Measurements from ENCODE around the gene FARP1. TPM values are rescaled to one million over a fixed set of nuclear protein-coding genes. Genes with fewer than 3 reads are reported as not detected.

Gene FARP1
- total RNA-seq, 1 donor from 2014 or later: 289 TPM

- no peak overlapping the region for H3K4me3 Mint-ChIP-seq
- no peak for TF ChIP-seq CTCF (IDR thresholded peaks at IDR 0.05; ENCODE audit: unreplicated experiment)
- H3K36me3 Mint-ChIP-seq: peaks cover 3% of the 10 kb centered on the region
- no peaks in the 10 kb centered on the region for H3K9me3 Mint-ChIP-seq
- no peaks in the 10 kb centered on the region for H3K27me3 Mint-ChIP-seq (ENCODE audit: low read depth)
- H3K4me1 Mint-ChIP-seq: peaks cover 57% of the 10 kb centered on the region
- no peak for DNase-seq (ENCODE audit: low spot score in 2 of 2, unreplicated experiment in 2 of 2)
- H3K27ac Mint-ChIP-seq: no peak overlapping the region
Measured at GRCh38 chr13:98489446-98490194, 346.7 kb downstream of the FARP1 start.

DNA sequence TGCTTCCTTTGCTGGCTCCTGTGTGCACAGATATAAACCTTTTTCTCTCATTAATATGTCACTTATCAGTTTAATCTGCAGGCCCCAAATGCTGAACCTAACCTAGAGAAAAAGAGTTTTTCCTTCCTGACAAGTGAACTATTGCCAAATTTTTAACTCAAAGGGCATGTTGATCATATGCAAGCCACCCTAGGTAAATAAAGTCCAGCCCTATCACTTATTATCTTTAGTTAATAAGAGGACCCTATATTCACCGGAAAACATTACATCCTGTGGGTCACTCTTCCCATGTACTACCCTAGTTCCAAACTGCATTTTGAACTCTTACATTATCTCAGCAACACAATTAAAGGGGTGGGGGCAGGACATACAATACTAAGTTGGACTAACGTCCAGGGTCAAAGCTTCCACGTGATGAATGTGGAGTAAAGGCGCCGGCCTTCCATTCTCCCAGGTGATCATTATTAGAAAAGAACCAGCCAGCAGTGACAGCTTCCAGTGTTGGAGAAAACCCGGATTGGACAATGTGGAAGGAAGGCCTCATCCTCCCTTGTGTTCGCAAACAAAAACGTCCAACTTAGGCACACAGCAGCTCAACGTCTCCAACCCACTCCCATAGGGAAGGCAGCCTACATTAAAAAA lies 347.4 kb downstream of the FARP1 start:
- Mint-ChIP-seq H3K27me3 (ENCODE audit: low read depth) (no peaks in the 10 kb centered on the region), H3K27ac (no peak overlapping the region), H3K36me3 (peaks cover 4% of the 10 kb centered on the region), H3K9me3 (no peaks in the 10 kb centered on the region), H3K4me3 (no peak overlapping the region), H3K4me1 (peaks cover 50% of the 10 kb centered on the region)
- no peak for DNase-seq (ENCODE audit: low spot score in 2 of 2, unreplicated experiment in 2 of 2)
- TF ChIP-seq CTCF (IDR thresholded peaks at IDR 0.05; ENCODE audit: unreplicated experiment): no peak

DNA sequence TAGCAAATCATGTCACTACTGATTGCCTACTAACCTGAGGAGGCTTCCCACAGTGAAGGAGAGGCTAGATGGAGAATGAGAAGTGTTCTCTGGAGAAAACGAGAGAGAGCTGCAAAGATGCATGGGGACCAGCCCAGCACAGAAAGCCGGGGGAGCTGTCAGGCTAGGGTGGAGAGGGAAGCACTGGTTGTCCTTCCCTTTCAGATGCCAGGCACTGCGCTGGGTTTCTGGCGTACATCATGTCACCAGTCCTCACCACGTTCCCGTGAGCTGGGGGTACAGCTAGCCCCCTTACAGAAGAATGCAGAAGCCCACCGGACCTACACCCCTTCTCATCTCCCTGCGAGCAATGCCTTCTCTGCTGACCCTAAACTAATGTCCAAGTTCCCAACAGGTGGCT lies 348.0 kb downstream of the FARP1 start:
- no peak for TF ChIP-seq CTCF (IDR thresholded peaks at IDR 0.05; ENCODE audit: unreplicated experiment)
- Mint-ChIP-seq H3K36me3 (peaks cover 4% of the 10 kb centered on the region), H3K27me3 (ENCODE audit: low read depth) (no peaks in the 10 kb centered on the region), H3K27ac (no peak overlapping the region), H3K4me3 (no peak overlapping the region), H3K4me1 (peaks cover 48% of the 10 kb centered on the region), H3K9me3 (no peaks in the 10 kb centered on the region)
- DNase-seq (ENCODE audit: low spot score in 2 of 2, unreplicated experiment in 2 of 2): no peak

DNA sequence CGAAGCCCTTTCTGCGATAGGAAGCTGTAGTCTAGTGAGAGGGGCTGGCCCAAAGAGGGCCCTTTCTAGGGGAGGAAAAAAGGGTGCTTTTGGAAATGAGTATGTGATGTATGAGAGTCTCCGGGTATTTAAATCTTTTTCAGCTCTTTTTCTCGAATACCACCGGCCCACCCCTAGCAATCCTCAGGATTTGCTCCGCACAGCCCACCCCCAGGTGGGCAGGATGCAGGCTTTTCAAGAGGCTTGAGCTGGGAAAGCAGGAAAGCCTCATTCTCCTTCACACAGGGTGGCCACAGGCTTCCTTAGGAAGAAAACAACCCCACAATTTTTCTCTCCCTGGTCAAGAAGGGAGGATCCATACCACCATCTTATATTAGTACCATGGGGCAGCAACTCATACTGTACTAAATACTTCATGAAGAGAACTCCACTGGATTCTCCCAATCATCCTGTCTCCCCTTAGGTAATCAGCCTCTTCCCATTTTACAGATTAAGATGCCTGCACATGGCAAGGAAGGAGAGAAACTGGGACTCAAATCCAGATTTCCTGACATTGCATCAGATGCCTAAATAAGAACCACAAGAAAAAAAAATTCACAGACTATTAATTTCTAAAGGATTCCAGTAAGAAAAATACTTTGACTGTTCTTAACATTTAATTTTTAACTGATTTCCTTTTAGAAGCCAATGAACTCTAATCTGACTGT lies 349.6 kb downstream of the FARP1 start:
- TF ChIP-seq CTCF (IDR thresholded peaks at IDR 0.05; ENCODE audit: unreplicated experiment): no peak
- no peak for DNase-seq (ENCODE audit: low spot score in 2 of 2, unreplicated experiment in 2 of 2)
- H3K4me3 Mint-ChIP-seq: no peak overlapping the region
- H3K36me3 Mint-ChIP-seq: peaks cover 8% of the 10 kb centered on the region
- H3K4me1 Mint-ChIP-seq: peaks cover 55% of the 10 kb centered on the region
- H3K27ac Mint-ChIP-seq: no peak overlapping the region
- H3K9me3 Mint-ChIP-seq: no peaks in the 10 kb centered on the region
- H3K27me3 Mint-ChIP-seq (ENCODE audit: low read depth): no peaks in the 10 kb centered on the region

DNA sequence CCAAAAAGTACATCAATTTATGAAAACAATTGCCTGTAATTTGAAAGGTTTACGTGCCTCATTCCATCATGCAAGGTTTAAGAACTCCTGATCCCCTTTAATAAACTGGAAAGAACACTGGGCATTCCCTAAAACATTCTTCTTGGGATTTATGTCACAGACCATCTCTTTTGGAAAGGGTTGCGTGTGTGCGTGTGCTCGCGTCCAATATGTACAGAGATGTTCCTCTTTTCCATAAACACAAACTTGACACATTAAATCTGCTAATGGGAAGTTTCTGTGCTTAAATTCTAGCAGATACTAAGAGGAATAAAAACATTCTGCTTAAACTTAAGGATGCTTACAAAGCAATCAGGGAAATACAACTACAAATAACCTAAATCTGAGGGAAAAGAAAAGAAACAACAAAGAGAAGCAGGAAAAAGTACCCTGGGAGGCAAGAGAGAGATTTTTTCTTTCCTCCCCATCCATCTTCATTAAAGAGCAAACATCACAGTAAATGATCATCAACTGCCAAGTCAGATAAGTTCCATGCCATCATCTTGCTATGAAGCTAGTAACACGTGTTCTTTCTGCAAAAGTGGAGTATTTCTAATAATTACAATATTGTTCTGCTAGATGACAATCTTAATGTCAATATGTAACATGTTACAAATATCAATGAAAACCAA lies 350.3 kb downstream of the FARP1 start:
- DNase-seq (ENCODE audit: low spot score in 2 of 2, unreplicated experiment in 2 of 2): no peak
- peak overlapping the region; percentile 21 for H3K27ac Mint-ChIP-seq
- H3K4me1 Mint-ChIP-seq: peaks cover 51% of the 10 kb centered on the region
- no peaks in the 10 kb centered on the region for H3K27me3 Mint-ChIP-seq (ENCODE audit: low read depth)
- no peaks in the 10 kb centered on the region for H3K9me3 Mint-ChIP-seq
- H3K36me3 Mint-ChIP-seq: peaks cover 15% of the 10 kb centered on the region
- TF ChIP-seq CTCF (IDR thresholded peaks at IDR 0.05; ENCODE audit: unreplicated experiment): no peak
- no peak overlapping the region for H3K4me3 Mint-ChIP-seq

All from mesothelial cell of epicardium (in vitro differentiated cells).